HL-60 (cell line): ENCODE results near the gene CT45A9.
"Not testable (repeated sequence)": the region's sequence is repeated elsewhere in the genome, so short reads cannot be mapped to it uniquely, and the experiment has no call there.

ENCODE experiments used
- DNase-seq, 2 experiments: peaks; one replicate each; pipeline ENCODE4 v3.0.0-alpha.2; 2010 to 2020; ENCODE audit warnings: low read depth in 1 of 2, low spot score in 1 of 2
- H3K27ac ChIP-seq: fragments of 250-450 bp; sonication (Bioruptor Pico); replicated peaks from 2 replicates; pipeline ENCODE4 v1.5.1; 2020; ENCODE audit warnings: mild to moderate bottlenecking, moderate library complexity
- H3K27me3 ChIP-seq: fragments of 250-450 bp; sonication (Bioruptor Pico); 2 replicates; pipeline ENCODE4 v1.5.1; 2021; ENCODE audit warnings: mild to moderate bottlenecking, moderate library complexity; ENCODE audit not compliant: insufficient read depth, poor library complexity, severe bottlenecking
- H3K4me3 ChIP-seq: replicated peaks from 2 replicates; pipeline ENCODE4 v1.5.1; 2011; ENCODE audit warnings: mild to moderate bottlenecking, control low read depth, low read length; ENCODE audit not compliant: insufficient read depth
- CTCF ChIP-seq: IDR thresholded peaks from one replicate; pipeline ENCODE4 v1.5.1; 2011; ENCODE audit warnings: low read length, control low read depth, inconsistent platforms; ENCODE audit not compliant: insufficient read depth
- GABPA ChIP-seq: IDR thresholded peaks from 2 replicates; pipeline ENCODE4 v1.6.1; 2012; ENCODE audit warnings: low read depth
- POLR2AphosphoS5 ChIP-seq: IDR thresholded peaks from 2 replicates; pipeline ENCODE4 v1.6.1; 2012; ENCODE audit warnings: low read depth
- REST ChIP-seq: IDR thresholded peaks from 2 replicates; pipeline ENCODE4 v1.6.1; 2012; ENCODE audit warnings: low read depth; ENCODE audit not compliant: insufficient replicate concordance
- SPI1 ChIP-seq: IDR thresholded peaks from 2 replicates; pipeline ENCODE4 v1.6.1; 2012; ENCODE audit warnings: low read depth, mild to moderate bottlenecking, borderline replicate concordance
- long read RNA-seq: library from polyadenylated mRNA; unstranded; transcript quantifications from one replicate; pipeline ENCODE4 v2.0.0, GENCODE V29; 2020

CT45A9 gene
- long read RNA-seq = 0 reads

- not testable (repeated sequence) for H3K27me3 ChIP-seq
These were observed at the start of gene CT45A9 for GRCh38 chrX:135871712-135872111. Gene CT45A9 (minus strand): TSS chrX:135871812. CDS start chrX:135868061, 3,751 bp downstream.

GRCh38 chrX:135920516-135920915, 48.9 kb upstream of the CT45A9 start:
- H3K27me3 ChIP-seq, DNase-seq, H3K4me3 ChIP-seq, H3K27ac ChIP-seq: not testable (repeated sequence)

More at GRCh38 chrX:135871712-135872111, at the start of gene CT45A9:
- H3K4me3 ChIP-seq, DNase-seq, H3K27ac ChIP-seq: not testable (repeated sequence)

GRCh38 chrX:135914404-135914803, 42.8 kb upstream of the CT45A9 start:
- no peaks in the 10 kb centered on the region for H3K27me3 ChIP-seq
- no peak for DNase-seq
- no peak overlapping the region for H3K27ac ChIP-seq
- H3K4me3 ChIP-seq = no peak overlapping the region
- no peak for TF ChIP-seq GABPA
- TF ChIP-seq REST = no peak
- TF ChIP-seq SPI1 = no peak

- no peak for TF ChIP-seq POLR2AphosphoS5
- TF ChIP-seq CTCF = no peak
- TF ChIP-seq REST = no peak
- no peak for TF ChIP-seq GABPA
- no peak for TF ChIP-seq SPI1
- H3K27me3 ChIP-seq = no peaks in the 10 kb centered on the region
- no peak overlapping the region for H3K27ac ChIP-seq
- no peak for DNase-seq
- no peak overlapping the region for H3K4me3 ChIP-seq
These were observed 38.6 kb upstream of the CT45A9 start for GRCh38 chrX:135910251-135910650.

- Histone ChIP-seq H3K27me3 (no peaks in the 10 kb centered on the region), H3K4me3 (no peak within 1 kb of the TSS), H3K27ac (no peak within 1 kb of the TSS)
- TF ChIP-seq CTCF (no peak), REST (no peak), SPI1 (no peak), GABPA (no peak), POLR2AphosphoS5 (no peak)
- DNase-seq = no peak
These were observed 21.7 kb upstream of the CT45A9 start, which contains the start of the genes CT45A10 and SAGE1 for GRCh38 chrX:135893294-135893817. Gene CT45A10 (minus strand): TSS chrX:135893444. CDS start chrX:135885344, 8,100 bp downstream. Gene SAGE1 (plus strand): TSS chrX:135893716. CDS start chrX:135896243, 2,527 bp downstream.
